Liver (tissue), 3 donors: ENCODE results near the gene ECI2.

ENCODE experiments used
- FOXA1 ChIP-seq: IDR thresholded peaks from 2 replicates; pipeline ENCODE4 v1.6.1; 2016; ENCODE audit warnings: antibody characterized with exemption
- GABPA ChIP-seq, 2 donors: IDR thresholded peaks in 1 of 2; conservative IDR thresholded peaks in 1 of 2; 2 replicates each; pipeline ENCODE4 v1.6.1; 2016; ENCODE audit warnings: antibody characterized with exemption in 2 of 2, mild to moderate bottlenecking in 1 of 2, moderate library complexity in 1 of 2
- HNF4G ChIP-seq: IDR thresholded peaks from 2 replicates; pipeline ENCODE4 v1.6.1; 2016; ENCODE audit warnings: antibody characterized with exemption
- JUND ChIP-seq, 2 donors: IDR thresholded peaks; 2 replicates each; pipeline ENCODE4 v1.6.1; 2016; ENCODE audit warnings: antibody characterized with exemption in 2 of 2
- RAD21 ChIP-seq, 2 donors: IDR thresholded peaks; 2 replicates each; pipeline ENCODE4 v1.6.1; 2016; ENCODE audit warnings: antibody characterized with exemption in 2 of 2, mild to moderate bottlenecking in 2 of 2
- YY1 ChIP-seq: IDR thresholded peaks from 2 replicates; pipeline ENCODE4 v1.6.1; 2016; ENCODE audit warnings: antibody characterized with exemption, mild to moderate bottlenecking
- TF ChIP-seq, protein P1 (sequence below): fragments of 150-350 bp; IDR thresholded peaks from 2 replicates; pipeline ENCODE4 v1.5.1; 2017; ENCODE audit warnings: improper control_type of control experiment, low read depth, low read length; ENCODE audit not compliant: missing input control
- TF ChIP-seq, protein P2 (sequence below): IDR thresholded peaks from 2 replicates; pipeline ENCODE4 v1.6.1; 2016; ENCODE audit warnings: antibody characterized with exemption
- TF ChIP-seq, protein P3 (sequence below): IDR thresholded peaks from 2 replicates; pipeline ENCODE4 v1.6.1; 2016; ENCODE audit warnings: antibody characterized with exemption
- TF ChIP-seq, protein P4 (sequence below): IDR thresholded peaks from 2 replicates; pipeline ENCODE4 v1.6.1; 2016; ENCODE audit warnings: antibody characterized with exemption, mild to moderate bottlenecking
- donor health status: healthy.
- donor health status: healthy.

DNA sequence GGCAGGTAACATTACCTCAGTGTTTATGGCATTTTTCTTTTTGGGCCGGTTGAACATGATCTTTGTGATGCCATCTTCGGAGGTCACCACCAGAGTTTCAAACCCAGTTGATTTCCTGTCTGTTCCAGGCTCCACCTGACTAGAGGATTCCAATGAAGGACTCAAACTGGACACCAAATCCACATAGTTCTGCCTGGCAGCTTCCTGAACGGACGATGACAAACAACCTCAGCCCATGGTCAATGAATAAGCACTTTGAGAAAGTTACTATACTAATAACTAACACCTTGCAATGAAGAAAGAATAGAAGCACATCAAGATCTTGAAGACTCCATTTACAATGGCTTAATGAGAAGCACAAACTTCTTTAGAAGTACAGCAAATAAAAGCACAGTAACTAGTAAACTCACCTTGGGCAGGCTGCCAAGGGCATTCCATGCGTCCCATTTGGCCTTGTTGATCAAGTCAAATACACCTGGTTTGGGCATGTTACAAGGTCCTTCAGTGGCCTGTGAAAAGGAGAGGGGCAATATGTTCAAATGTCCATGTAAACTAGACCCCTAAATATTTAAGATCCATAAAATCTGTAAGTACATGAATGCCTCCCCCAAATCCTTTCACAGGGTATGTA, 4.9 kb downstream of the ECI2 start:
- TF ChIP-seq HNF4G: no peak
- TF ChIP-seq RAD21 (IDR thresholded peaks at IDR 0.05): no peak
- no peak for TF ChIP-seq FOXA1
- TF ChIP-seq, protein P1, sequence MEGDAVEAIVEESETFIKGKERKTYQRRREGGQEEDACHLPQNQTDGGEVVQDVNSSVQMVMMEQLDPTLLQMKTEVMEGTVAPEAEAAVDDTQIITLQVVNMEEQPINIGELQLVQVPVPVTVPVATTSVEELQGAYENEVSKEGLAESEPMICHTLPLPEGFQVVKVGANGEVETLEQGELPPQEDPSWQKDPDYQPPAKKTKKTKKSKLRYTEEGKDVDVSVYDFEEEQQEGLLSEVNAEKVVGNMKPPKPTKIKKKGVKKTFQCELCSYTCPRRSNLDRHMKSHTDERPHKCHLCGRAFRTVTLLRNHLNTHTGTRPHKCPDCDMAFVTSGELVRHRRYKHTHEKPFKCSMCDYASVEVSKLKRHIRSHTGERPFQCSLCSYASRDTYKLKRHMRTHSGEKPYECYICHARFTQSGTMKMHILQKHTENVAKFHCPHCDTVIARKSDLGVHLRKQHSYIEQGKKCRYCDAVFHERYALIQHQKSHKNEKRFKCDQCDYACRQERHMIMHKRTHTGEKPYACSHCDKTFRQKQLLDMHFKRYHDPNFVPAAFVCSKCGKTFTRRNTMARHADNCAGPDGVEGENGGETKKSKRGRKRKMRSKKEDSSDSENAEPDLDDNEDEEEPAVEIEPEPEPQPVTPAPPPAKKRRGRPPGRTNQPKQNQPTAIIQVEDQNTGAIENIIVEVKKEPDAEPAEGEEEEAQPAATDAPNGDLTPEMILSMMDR: no peak
- TF ChIP-seq, protein P2, sequence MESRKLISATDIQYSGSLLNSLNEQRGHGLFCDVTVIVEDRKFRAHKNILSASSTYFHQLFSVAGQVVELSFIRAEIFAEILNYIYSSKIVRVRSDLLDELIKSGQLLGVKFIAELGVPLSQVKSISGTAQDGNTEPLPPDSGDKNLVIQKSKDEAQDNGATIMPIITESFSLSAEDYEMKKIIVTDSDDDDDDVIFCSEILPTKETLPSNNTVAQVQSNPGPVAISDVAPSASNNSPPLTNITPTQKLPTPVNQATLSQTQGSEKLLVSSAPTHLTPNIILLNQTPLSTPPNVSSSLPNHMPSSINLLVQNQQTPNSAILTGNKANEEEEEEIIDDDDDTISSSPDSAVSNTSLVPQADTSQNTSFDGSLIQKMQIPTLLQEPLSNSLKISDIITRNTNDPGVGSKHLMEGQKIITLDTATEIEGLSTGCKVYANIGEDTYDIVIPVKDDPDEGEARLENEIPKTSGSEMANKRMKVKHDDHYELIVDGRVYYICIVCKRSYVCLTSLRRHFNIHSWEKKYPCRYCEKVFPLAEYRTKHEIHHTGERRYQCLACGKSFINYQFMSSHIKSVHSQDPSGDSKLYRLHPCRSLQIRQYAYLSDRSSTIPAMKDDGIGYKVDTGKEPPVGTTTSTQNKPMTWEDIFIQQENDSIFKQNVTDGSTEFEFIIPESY: no peak
- TF ChIP-seq, protein P3, sequence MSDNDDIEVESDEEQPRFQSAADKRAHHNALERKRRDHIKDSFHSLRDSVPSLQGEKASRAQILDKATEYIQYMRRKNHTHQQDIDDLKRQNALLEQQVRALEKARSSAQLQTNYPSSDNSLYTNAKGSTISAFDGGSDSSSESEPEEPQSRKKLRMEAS: no peak
- no peak for TF ChIP-seq GABPA (IDR thresholded peaks at IDR 0.05 in 1 of 2, conservative IDR thresholded peaks at IDR 0.05 in 1 of 2)
- TF ChIP-seq JUND (IDR thresholded peaks at IDR 0.05): no peak
- TF ChIP-seq, protein P4, sequence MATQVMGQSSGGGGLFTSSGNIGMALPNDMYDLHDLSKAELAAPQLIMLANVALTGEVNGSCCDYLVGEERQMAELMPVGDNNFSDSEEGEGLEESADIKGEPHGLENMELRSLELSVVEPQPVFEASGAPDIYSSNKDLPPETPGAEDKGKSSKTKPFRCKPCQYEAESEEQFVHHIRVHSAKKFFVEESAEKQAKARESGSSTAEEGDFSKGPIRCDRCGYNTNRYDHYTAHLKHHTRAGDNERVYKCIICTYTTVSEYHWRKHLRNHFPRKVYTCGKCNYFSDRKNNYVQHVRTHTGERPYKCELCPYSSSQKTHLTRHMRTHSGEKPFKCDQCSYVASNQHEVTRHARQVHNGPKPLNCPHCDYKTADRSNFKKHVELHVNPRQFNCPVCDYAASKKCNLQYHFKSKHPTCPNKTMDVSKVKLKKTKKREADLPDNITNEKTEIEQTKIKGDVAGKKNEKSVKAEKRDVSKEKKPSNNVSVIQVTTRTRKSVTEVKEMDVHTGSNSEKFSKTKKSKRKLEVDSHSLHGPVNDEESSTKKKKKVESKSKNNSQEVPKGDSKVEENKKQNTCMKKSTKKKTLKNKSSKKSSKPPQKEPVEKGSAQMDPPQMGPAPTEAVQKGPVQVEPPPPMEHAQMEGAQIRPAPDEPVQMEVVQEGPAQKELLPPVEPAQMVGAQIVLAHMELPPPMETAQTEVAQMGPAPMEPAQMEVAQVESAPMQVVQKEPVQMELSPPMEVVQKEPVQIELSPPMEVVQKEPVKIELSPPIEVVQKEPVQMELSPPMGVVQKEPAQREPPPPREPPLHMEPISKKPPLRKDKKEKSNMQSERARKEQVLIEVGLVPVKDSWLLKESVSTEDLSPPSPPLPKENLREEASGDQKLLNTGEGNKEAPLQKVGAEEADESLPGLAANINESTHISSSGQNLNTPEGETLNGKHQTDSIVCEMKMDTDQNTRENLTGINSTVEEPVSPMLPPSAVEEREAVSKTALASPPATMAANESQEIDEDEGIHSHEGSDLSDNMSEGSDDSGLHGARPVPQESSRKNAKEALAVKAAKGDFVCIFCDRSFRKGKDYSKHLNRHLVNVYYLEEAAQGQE: no peak
- TF ChIP-seq YY1: no peak
